GM10847 (cell line): ENCODE results near the gene SSBP4.

Source experiments
- POLR2A ChIP-seq: IDR thresholded peaks from 2 replicates; pipeline ENCODE4 v1.6.1; 2011; ENCODE audit not compliant: insufficient read length; ENCODE audit errors: extremely low read depth

Gene SSBP4

DNA sequence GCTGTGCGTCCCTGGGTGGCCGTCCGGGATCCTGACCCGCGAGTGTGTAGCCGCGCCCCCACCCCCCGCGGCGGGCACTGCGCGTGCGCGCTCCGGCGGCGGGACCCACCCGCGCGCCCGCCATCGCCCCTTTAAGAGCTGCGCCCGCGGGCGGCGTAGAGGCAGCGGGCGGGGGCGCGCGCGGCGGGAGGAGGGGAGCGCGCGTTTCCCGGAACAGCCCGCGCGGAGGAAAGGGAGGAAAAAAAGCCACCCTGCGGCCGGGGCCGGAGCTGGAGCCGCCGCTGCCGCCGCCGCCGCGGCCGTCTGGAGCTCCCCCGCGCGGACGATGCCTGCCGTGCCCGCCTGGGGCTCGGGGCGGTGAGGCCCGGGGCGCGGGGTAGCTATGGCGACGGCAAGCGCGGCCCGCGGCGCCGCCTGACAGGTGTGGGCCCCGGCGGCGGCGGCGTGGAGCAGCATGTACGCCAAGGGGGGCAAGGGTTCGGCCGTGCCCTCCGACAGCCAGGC lies at the start of gene SSBP4:
SSBP4 (plus strand) TSS at position 204 of the 504 bp plus-strand sequence; CDS start at position 455, 251 bp downstream.
- TF ChIP-seq POLR2A: peak; percentile 11

- no peak for TF ChIP-seq POLR2A
Measured at GRCh38 chr19:18373407-18373891, 45.7 kb upstream of the SSBP4 start.

DNA sequence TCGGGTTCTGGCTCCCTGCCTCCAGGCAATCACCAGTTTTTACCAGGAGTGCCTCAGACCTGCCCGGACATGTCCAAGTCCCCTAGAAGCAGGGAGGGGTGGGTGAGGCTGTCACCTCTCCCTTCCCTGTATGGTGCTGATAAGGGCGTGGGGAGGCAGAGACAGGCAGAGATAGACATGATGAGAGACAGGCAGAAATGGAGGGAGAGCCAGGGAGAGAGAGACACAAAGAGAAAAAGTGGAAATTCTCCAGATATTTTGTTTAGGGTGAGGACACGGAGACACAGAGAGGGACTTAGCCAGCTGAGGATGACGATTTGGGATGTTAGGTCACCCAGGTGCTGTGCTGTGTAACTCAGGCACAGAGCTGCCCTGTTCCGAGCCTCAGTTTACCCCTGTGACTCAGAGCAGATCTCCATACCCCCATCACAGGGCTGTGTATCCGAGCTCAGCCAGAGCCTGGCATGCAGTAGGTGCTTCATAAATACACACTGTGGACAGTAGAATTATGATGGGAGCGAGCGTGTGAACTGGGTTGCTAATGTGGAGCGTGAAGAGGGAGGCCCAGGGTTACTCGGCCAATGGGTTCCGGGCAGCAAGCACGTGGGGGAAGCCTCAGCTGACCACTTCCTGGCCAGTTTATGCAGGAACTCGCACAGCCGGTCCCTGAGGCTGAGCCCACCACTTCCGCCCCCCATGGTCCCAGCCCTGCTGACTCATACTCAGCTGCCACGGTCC lies 45.1 kb upstream of the SSBP4 start:
- peak; percentile 48 for TF ChIP-seq POLR2A

- no peak for TF ChIP-seq POLR2A
Measured at GRCh38 chr19:18377026-18377425, 42.2 kb upstream of the SSBP4 start.

DNA sequence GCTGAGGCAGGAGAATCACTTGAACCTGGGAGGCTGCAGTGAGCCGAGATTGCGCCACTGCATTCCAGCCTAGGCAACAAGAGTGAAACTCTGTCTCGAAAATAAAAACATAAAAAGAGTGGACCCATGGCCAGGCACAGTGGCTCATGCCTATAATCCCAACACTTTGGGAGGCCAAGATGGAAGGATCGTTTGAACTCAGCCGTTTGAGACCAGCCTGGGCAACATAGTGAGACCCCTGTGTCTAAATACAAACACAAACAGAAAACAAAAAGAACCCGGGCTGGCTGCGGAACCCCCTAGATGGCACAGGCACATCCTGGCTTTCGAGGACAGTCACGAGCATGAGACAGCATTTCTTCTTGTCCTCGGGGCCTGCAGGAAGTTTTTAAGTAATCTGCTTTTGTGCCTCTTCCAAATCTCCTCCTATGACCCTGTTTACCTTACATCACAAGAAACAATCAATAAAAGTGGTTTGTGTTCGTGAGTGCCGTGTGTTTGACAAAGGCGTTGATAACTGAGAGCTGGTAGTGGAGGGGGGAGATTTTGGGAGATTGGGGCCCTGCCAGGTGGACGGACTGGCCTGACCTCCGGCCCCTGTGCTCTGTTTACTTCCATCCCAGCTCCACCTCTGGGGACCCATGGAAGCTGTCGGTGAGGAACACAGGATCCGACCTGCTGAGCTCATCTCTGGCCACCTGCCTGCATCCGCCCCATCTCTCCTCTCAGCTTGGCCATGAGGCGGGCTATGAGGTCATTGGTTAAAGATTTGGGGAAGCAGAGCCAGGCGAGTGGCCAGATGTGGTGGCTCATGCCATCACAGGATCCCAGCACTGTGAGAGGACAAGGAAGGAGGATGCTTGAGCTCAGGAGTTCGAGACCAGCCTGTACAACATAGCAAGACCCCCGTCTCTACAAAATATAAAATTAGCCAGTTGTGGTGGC lies 39.1 kb upstream of the SSBP4 start:
- no peak for TF ChIP-seq POLR2A

DNA sequence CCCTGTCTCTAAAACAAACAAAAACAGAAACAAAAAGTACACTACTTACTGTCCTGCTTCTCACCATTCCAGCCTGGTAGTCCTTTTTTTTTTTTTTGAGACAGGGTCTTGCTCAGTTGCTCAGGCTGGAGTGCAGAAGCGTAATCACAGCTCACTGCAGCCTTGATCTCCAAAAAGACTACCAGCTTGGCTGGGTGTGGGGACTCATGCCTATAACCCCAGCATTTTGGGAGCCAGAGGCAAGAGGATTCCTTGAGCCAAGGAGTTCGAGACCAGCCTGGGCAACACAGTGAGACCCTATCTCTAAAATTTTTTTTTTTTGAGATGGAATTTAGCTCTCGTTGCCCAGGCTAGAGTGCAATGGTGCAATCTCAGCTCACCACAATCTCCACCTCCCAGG lies 38.4 kb upstream of the SSBP4 start:
- no peak for TF ChIP-seq POLR2A

DNA sequence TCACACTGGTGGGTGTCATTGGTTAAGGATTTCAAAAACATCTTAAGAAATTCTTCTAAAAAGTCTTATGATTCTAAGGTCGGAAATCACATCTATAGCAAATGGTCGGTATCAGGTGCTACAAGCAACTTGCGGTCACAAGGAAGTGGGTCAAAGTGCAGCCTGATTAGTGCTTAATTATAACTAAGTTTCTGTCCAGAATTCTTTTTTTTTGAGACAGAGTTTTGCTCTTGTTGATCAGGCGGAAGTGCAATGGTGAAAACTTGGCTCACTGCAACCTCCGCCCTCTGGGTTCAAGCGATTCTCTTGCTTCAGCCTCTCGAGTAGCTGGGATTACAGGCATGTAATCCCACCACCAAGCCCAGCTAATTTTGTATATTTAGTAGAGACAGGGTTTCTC lies 34.4 kb upstream of the SSBP4 start:
- TF ChIP-seq POLR2A: no peak

- TF ChIP-seq POLR2A: no peak
Measured at GRCh38 chr19:18385359-18385674, 33.9 kb upstream of the SSBP4 start.

- TF ChIP-seq POLR2A: peak; percentile 17
Measured at GRCh38 chr19:18385675-18386542, 33.3 kb upstream of the SSBP4 start, which contains the start of gene GDF15. TSS of gene GDF15 (plus strand) at chr19:18386158. CDS start at chr19:18386190, 32 bp downstream.

DNA sequence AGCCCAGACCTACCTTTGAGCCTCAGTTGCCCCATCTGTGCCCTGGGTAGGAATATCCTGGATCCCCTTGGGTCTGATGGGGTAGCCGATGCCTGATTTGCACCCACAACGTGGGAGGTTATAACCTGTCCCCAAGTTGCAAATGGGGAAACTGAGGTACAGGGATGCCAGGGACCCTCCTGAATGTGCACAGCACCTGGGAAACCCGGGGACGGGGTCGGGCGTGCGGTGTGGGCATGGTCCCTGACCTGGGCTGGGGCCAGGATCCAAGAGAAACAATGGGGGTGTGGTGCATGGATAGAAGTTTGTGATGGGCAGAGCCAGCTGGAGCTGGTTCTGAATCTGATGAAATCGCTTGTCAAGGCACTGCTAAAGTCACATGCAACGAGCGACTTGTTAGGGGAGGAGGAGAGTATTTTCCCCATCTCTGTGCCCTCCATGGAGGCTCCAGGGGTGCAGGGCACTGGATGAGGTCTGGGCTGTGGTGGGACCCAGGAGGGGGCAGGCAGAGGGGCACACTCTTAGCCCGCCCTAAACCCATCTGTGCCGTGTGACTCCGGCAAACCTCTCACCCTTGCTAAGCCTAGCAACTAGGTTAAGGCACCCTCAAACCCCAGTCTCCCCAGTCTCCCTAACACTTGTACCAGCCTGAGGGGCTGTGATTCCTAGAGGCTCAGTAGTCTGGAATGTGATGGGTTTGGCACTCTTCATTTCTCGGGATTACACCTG lies 32.5 kb upstream of the SSBP4 start:
- TF ChIP-seq POLR2A: no peak

GRCh38 chr19:18388100-18388959 lies 30.9 kb upstream of the SSBP4 start:
- no peak for TF ChIP-seq POLR2A

GRCh38 chr19:18388960-18389725 lies 30.1 kb upstream of the SSBP4 start:
- no peak for TF ChIP-seq POLR2A

- TF ChIP-seq POLR2A: no peak
Measured at GRCh38 chr19:18389726-18390064, 29.5 kb upstream of the SSBP4 start.
